GM19035 (cell line): ENCODE data around the gene ACTR3.

Experiments used
- ATAC-seq: cut with Tn5 transposase; IDR thresholded peaks from one replicate; pipeline ENCODE4 v1.9.1; 2021; ENCODE audit not compliant: unreplicated experiment

ACTR3 gene

GRCh38 chr2:113996671-113997594 lies 107.0 kb downstream of the ACTR3 start:
- no peak for ATAC-seq

GRCh38 chr2:114001152-114001551 lies 111.3 kb downstream of the ACTR3 start:
- no peak for ATAC-seq

- ATAC-seq: no peak
These were observed 112.0 kb downstream of the ACTR3 start for GRCh38 chr2:114001937-114002336.

- peak; percentile 52 for ATAC-seq
These were observed 115.4 kb downstream of the ACTR3 start for GRCh38 chr2:114005110-114005783.

- ATAC-seq: no peak
These were observed 116.6 kb downstream of the ACTR3 start for GRCh38 chr2:114006460-114006859.

GRCh38 chr2:114007436-114007835 lies 117.5 kb downstream of the ACTR3 start:
- no peak for ATAC-seq

- no peak for ATAC-seq
These were observed 118.8 kb downstream of the ACTR3 start for GRCh38 chr2:114008720-114009119.

- ATAC-seq: no peak
These were observed 119.5 kb downstream of the ACTR3 start for GRCh38 chr2:114009205-114009944.

GRCh38 chr2:114010001-114010400 lies 120.1 kb downstream of the ACTR3 start:
- no peak for ATAC-seq

GRCh38 chr2:114011713-114012112 lies 121.8 kb downstream of the ACTR3 start:
- no peak for ATAC-seq
